Stimulated activated naive CD8-positive, alpha-beta T cell treated with anti-CD3 and anti-CD28 coated beads, Interleukin-15, amount 100 ng/mL, for 72 hours (primary cell): Measurements from ENCODE around the gene LRFN5.
"Not testable (repeated sequence)": the region's sequence is repeated elsewhere in the genome, so short reads cannot be mapped to it uniquely, and the experiment has no call there.

Experiments used
- ATAC-seq: fragments of 150-1000 bp; cut with Tn5 transposase; 2 replicates; pipeline ENCODE4 v1.10.0; 2021; ENCODE audit warnings: mild to moderate bottlenecking, moderate library complexity
- DNase-seq, 2 donors: peaks; one replicate each; pipeline ENCODE4 v3.0.0; 2021 to 2022
- H3K27ac Mint-ChIP-seq, 2 donors: one replicate each; pipeline ENCODE4 v1.8.0; 2022; ENCODE audit warnings: mild to moderate bottlenecking in 2 of 2, mixed read lengths in 2 of 2, moderate library complexity in 2 of 2
- H3K27me3 Mint-ChIP-seq: one replicate; pipeline ENCODE4 v1.8.0; 2022; ENCODE audit warnings: mixed read lengths
- H3K4me1 Mint-ChIP-seq: one replicate; pipeline ENCODE4 v1.8.0; 2022; ENCODE audit warnings: mild to moderate bottlenecking, mixed read lengths
- H3K4me3 Mint-ChIP-seq, 2 donors: one replicate each; pipeline ENCODE4 v1.8.0; 2022; ENCODE audit warnings: mild to moderate bottlenecking in 2 of 2, mixed read lengths in 2 of 2, moderate library complexity in 1 of 2
- H3K9me3 Mint-ChIP-seq, 2 donors: one replicate each; pipeline ENCODE4 v1.8.0; 2022; ENCODE audit warnings: mixed read lengths in 2 of 2

The LRFN5 gene

GRCh38 chr14:41673601-41674000, 66.9 kb downstream of the LRFN5 start:
- not testable (repeated sequence) for H3K4me1 Mint-ChIP-seq, H3K27me3 Mint-ChIP-seq, H3K4me3 Mint-ChIP-seq, DNase-seq, H3K27ac Mint-ChIP-seq
- peaks cover 4 to 12% of the 10 kb centered on the region in 2 donors for H3K9me3 Mint-ChIP-seq
- ATAC-seq: peak; percentile 59

DNA sequence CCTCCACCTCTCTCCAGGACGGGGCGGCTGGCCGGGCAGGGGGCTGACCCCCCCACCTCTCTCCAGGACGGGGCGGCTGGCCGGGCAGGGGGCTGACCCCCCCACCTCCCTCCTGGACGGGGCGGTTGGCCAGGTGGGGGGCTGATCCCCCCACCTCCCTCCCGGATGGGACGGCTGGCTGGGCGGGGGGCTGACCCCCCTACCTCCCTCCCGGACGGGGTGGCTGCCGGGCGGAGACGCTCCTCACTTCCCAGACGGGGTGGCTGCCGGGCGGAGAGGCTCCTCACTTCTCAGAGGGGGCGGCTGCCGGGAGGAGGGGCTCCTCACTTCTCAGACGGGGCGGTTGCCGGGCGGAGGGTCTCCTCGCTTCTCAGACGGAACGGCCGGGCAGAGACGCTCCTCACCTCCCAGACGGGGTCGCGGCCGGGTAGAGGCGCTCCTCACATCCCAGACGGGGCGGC, 67.9 kb downstream of the LRFN5 start:
- peaks cover 13 to 14% of the 10 kb centered on the region in 2 donors for H3K9me3 Mint-ChIP-seq
- not testable (repeated sequence) for H3K4me1 Mint-ChIP-seq, H3K27ac Mint-ChIP-seq, DNase-seq, H3K27me3 Mint-ChIP-seq, ATAC-seq, H3K4me3 Mint-ChIP-seq

DNA sequence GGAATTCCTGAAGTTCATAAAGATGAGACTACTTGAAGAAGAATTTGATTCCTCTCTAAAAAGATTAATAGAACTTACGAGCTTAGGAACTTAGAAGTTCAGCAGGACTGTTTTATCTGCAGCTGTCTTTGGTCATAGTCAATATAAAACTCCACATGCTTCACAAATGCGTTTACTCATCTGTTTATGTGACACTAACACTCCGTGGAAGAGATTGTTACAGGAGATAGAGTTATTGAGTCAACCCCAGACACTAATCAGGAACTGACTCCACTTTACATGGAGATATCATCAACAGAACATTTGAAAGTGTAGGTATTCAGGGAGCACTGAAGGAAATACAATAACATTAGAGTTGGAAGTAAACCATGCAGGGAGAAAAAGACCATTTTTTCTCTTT, 92.8 kb downstream of the LRFN5 start:
- H3K4me1 Mint-ChIP-seq: no peaks in the 10 kb centered on the region
- no peak overlapping the region for H3K27ac Mint-ChIP-seq
- H3K9me3 Mint-ChIP-seq: no peaks in the 10 kb centered on the region
- DNase-seq (no peak), ATAC-seq (no peak)
- H3K4me3 Mint-ChIP-seq: no peak overlapping the region
- H3K27me3 Mint-ChIP-seq: no peaks in the 10 kb centered on the region

GRCh38 chr14:41718477-41719166, 111.9 kb downstream of the LRFN5 start:
- ATAC-seq: no peak
- no peak for DNase-seq

GRCh38 chr14:41739203-41739602, 132.5 kb downstream of the LRFN5 start:
- ATAC-seq: no peak
- H3K27me3 Mint-ChIP-seq: no peaks in the 10 kb centered on the region
- no peak for DNase-seq
- H3K27ac Mint-ChIP-seq: no peak overlapping the region
- H3K9me3 Mint-ChIP-seq: peaks cover 8 to 16% of the 10 kb centered on the region in 2 donors
- H3K4me3 Mint-ChIP-seq: no peak overlapping the region
- no peaks in the 10 kb centered on the region for H3K4me1 Mint-ChIP-seq

More at GRCh38 chr14:41718477-41719166, 111.9 kb downstream of the LRFN5 start:
- Mint-ChIP-seq H3K27me3 (no peaks in the 10 kb centered on the region), H3K27ac (no peak overlapping the region), H3K9me3 (peaks cover 0 to 4% of the 10 kb centered on the region in 2 donors), H3K4me1 (peaks cover 8% of the 10 kb centered on the region), H3K4me3 (no peak overlapping the region)

GRCh38 chr14:41743140-41743539, 136.5 kb downstream of the LRFN5 start:
- no peak for ATAC-seq
- Mint-ChIP-seq H3K27ac (no peak overlapping the region), H3K9me3 (peaks cover 6% of the 10 kb centered on the region in 2 donors), H3K4me1 (no peaks in the 10 kb centered on the region), H3K27me3 (no peaks in the 10 kb centered on the region), H3K4me3 (no peak overlapping the region)
- DNase-seq: no peak

- H3K27me3 Mint-ChIP-seq: no peaks in the 10 kb centered on the region
- H3K4me3 Mint-ChIP-seq: peak overlapping the region; percentile 55 to 80
- no peak for DNase-seq
- peak overlapping the region; percentile 78 to 92 for H3K27ac Mint-ChIP-seq
- peaks cover 0 to 4% of the 10 kb centered on the region in 2 donors for H3K9me3 Mint-ChIP-seq
- peaks cover 7% of the 10 kb centered on the region for H3K4me1 Mint-ChIP-seq
- peak; percentile 94 for ATAC-seq
Measured at GRCh38 chr14:41749429-41749828, 142.8 kb downstream of the LRFN5 start.

DNA sequence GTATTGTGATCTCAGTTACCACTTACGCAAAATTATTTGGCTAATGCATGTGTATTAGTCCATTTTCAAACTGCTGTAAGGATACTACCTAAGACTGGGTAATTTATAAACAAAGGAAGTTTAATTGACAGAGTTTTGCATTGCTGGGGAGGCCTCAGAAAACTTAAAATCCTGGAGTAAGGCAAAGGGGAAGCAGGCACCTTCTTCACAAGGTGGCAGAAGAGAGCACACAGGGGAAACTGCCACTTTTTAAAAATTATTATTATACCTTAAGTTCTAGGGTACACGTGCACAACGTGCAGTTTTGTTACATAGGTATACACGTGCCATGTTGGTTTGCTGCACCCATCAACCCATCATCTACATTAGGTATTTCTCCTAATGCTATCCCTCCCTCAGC, 143.9 kb downstream of the LRFN5 start:
- not testable (repeated sequence) for H3K4me1 Mint-ChIP-seq
- H3K27ac Mint-ChIP-seq: peak overlapping the region in 1 of 2 donors; percentile 19

GRCh38 chr14:41758011-41758665, 151.5 kb downstream of the LRFN5 start:
- DNase-seq (no peak), ATAC-seq (no peak)
- no peaks in the 10 kb centered on the region for H3K4me1 Mint-ChIP-seq
- H3K4me3 Mint-ChIP-seq: no peak overlapping the region
- no peak overlapping the region for H3K27ac Mint-ChIP-seq
- no peaks in the 10 kb centered on the region for H3K27me3 Mint-ChIP-seq
- no peaks in the 10 kb centered on the region for H3K9me3 Mint-ChIP-seq

More for the DNA sequence above, 143.9 kb downstream of the LRFN5 start:
- not testable (repeated sequence) for ATAC-seq, H3K27me3 Mint-ChIP-seq, DNase-seq, H3K4me3 Mint-ChIP-seq, H3K9me3 Mint-ChIP-seq

- DNase-seq: no peak
- Mint-ChIP-seq H3K27ac (no peak overlapping the region), H3K4me3 (no peak overlapping the region), H3K4me1 (no peaks in the 10 kb centered on the region), H3K9me3 (no peaks in the 10 kb centered on the region), H3K27me3 (no peaks in the 10 kb centered on the region)
- ATAC-seq: no peak
Measured at GRCh38 chr14:41761204-41761603, 154.5 kb downstream of the LRFN5 start.

DNA sequence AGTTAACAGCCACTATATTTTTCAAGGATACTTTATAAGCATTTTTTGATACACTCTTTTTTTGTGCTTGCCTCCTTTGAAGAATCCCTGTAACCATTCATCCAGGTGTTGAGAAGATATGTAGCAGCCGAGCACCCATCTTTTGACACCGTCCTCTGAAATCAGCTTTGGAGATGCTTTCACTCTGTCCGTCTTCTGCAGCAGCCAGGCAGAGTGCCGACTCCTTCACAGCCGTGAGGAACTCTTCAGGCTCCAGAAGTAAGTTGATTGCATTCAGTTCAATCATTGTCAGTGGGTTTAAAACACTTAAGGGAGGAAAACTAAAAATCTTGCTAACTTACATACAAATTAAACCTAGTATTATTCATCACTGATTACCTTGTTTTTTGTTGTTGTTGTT, 160.1 kb downstream of the LRFN5 start:
- Mint-ChIP-seq H3K4me3 (no peak overlapping the region), H3K4me1 (no peaks in the 10 kb centered on the region), H3K27ac (no peak overlapping the region), H3K27me3 (no peaks in the 10 kb centered on the region), H3K9me3 (no peaks in the 10 kb centered on the region)
- ATAC-seq: no peak
- DNase-seq: no peak

DNA sequence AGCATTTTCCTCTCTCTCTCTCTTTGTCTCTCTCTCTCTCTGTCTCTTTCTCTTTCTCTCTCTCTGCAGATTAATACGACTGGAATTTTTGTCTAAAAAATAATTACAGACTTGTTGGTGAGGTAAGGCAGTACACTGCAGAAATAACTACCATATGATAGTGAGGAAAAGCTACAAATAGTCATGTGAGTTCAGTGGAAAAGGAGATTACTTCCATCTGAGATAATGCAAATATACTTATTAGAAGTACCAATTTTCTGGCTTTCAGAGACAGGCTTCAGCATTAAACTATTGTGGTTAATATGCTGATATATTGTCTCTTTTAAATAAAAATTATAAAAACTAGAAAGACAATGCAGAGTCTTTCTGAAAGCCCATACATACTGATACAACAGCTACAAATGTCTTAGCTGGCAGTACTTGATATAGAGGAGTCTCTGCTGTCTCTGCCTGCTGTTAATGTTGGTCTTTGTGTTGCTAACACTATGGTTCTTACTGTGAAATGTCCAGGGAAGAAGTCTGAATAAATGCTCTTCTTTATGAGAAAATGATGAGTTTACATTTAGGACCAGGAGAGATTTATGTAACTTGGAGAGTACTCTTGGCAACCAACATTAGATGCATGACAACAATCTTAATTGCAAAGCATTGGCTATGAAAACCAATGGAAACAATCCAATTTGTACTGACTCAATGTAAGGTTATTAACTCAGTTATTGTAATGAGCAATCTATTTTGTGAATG, 167.0 kb downstream of the LRFN5 start:
- no peak overlapping the region for H3K27ac Mint-ChIP-seq
- DNase-seq (no peak), ATAC-seq (no peak)
- no peak overlapping the region for H3K4me3 Mint-ChIP-seq
- no peaks in the 10 kb centered on the region for H3K27me3 Mint-ChIP-seq
- H3K4me1 Mint-ChIP-seq: no peaks in the 10 kb centered on the region
- H3K9me3 Mint-ChIP-seq: no peaks in the 10 kb centered on the region

DNA sequence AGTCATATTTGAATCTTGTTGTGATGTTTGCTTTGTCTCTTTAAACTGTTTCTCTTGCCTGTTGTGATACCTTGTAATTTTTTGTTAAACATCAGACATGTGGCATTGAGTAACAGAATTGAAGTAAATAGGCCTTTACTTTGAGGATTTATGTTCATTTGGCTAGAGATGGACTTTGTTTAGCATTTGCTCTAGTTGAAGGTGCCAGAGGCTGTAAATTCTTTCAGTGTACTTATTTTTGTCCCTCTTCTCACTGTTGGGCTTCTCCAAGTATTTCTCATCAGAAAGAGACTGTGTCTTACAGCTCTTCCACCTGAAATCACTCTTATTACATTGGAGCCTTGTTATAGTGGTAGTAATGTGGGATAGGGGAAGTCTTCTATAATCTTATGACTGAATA, 175.8 kb downstream of the LRFN5 start:
- DNase-seq: no peak
- Mint-ChIP-seq H3K9me3 (no peaks in the 10 kb centered on the region), H3K27me3 (no peaks in the 10 kb centered on the region), H3K27ac (no peak overlapping the region), H3K4me3 (no peak overlapping the region), H3K4me1 (no peaks in the 10 kb centered on the region)
- no peak for ATAC-seq

DNA sequence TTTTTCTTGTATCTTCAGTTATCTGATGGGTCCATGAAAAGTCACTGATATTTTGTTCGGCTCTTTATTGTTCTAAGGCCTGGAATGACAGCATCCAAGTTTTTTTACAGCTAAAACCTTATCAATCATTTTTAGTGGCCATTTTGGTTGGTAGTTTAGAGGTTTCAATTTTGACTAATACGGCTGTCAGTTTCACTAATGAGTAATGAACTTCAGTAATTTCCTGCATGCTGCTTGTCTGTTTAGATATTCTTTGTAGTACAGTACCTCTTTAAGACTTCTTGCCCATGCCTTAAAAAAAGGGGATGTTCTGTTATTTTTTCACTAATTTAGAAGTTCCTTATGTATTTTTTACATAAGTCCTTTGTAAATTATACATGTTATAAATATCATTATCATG, 176.7 kb downstream of the LRFN5 start:
- ATAC-seq (no peak), DNase-seq (no peak)
- no peaks in the 10 kb centered on the region for H3K9me3 Mint-ChIP-seq
- H3K4me1 Mint-ChIP-seq: no peaks in the 10 kb centered on the region
- no peak overlapping the region for H3K27ac Mint-ChIP-seq
- no peaks in the 10 kb centered on the region for H3K27me3 Mint-ChIP-seq
- no peak overlapping the region for H3K4me3 Mint-ChIP-seq

DNA sequence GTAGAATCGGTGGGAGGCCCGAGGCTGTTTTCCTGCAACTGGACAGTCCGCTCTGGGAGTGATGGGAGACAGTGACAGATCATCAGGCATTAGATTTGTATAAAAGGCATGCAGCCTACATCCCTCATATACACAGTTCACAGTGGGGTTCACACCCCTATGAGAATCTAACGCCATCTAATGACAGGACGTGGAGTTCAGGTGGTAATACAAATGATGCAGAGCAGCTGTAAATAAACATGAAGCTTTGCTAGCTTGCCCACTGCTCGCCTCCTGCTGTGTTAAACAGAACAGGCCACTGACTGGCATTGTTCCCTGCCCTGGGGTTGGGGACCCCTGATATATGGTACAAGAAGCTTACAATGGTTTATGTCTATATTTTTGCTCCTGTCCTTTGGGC, 179.0 kb downstream of the LRFN5 start:
- Mint-ChIP-seq H3K27ac (no peak overlapping the region), H3K4me3 (no peak overlapping the region), H3K27me3 (no peaks in the 10 kb centered on the region), H3K9me3 (no peaks in the 10 kb centered on the region), H3K4me1 (no peaks in the 10 kb centered on the region)
- ATAC-seq (no peak), DNase-seq (no peak)

GRCh38 chr14:41799817-41800216, 193.1 kb downstream of the LRFN5 start:
- Mint-ChIP-seq H3K9me3 (no peaks in the 10 kb centered on the region), H3K27ac (no peak overlapping the region), H3K4me3 (no peak overlapping the region), H3K27me3 (no peaks in the 10 kb centered on the region), H3K4me1 (no peaks in the 10 kb centered on the region)
- no peak for ATAC-seq
- no peak for DNase-seq
